ENCODE data around the gene PRSS58.

GRCh38 chr7:142243823-142244222 is 14.0 kb downstream of the PRSS58 start:
- TF ChIP-seq CTCF (IDR thresholded peaks at IDR 0.05): no peak
- TF ChIP-seq POLR2AphosphoS5 (IDR thresholded peaks at IDR 0.05): no peak
